Measurements from ENCODE around the gene STMP1. TPM values are rescaled to one million over a fixed set of nuclear protein-coding genes. Genes with fewer than 3 reads are reported as not detected.

STMP1 gene
- total RNA-seq, 1 experiment from 2014 or later: 38.4 TPM

- H3K79me2 ChIP-seq (ENCODE audit: insufficient read depth, low read length): no peaks in the 10 kb centered on the region
Measured at GRCh38 chr7:135645296-135645904, 16.9 kb upstream of the STMP1 start.

More at GRCh38 chr7:135645296-135645904, 16.9 kb upstream of the STMP1 start:
- H2BK15ac ChIP-seq (ENCODE audit: low read depth, low read length): no peak overlapping the region
- Mint-ChIP-seq H3K4me1 (no peaks in the 10 kb centered on the region), H3K9me3 (no peaks in the 10 kb centered on the region), H3K27ac (no peak overlapping the region), H3K36me3 (ENCODE audit: insufficient read depth in 1 of 3, low read depth in 3 of 3) (peaks cover 40 to 94% (median 81%) of the 10 kb centered on the region in 3 experiments), H3K27me3 (ENCODE audit: low read depth) (no peaks in the 10 kb centered on the region), H3K4me3 (no peak overlapping the region)
- no peak overlapping the region for H2BK120ac ChIP-seq (ENCODE audit: low read depth, low read length, poor library complexity, severe bottlenecking)
- H4K8ac ChIP-seq (replicated peaks; ENCODE audit: insufficient read length, low read depth, low read length): no peak overlapping the region
- H3K9me3 ChIP-seq (ENCODE audit: control insufficient read depth, low read depth, low read length): no peaks in the 10 kb centered on the region
- no peaks in the 10 kb centered on the region for H3K23me2 ChIP-seq (ENCODE audit: insufficient read length, low read depth, low read length, poor library complexity, severe bottlenecking)
- no peak for DNase-seq
- H3K56ac ChIP-seq (ENCODE audit: insufficient read length, low read depth, low read length): no peak overlapping the region
- H3T11ph ChIP-seq (ENCODE audit: low read length): no peak overlapping the region
- no peak overlapping the region for H3K18ac ChIP-seq (ENCODE audit: insufficient read length, low read depth, low read length)
- no peak overlapping the region for H4K5ac ChIP-seq (ENCODE audit: insufficient read length, low read depth, low read length)
- no peak overlapping the region for H2BK5ac ChIP-seq (ENCODE audit: insufficient read length, low read length)
- no peak overlapping the region for H3K14ac ChIP-seq (ENCODE audit: insufficient read depth, low read length)
- H2BK12ac ChIP-seq (ENCODE audit: insufficient read length, low read depth, low read length): no peak overlapping the region
- no peak overlapping the region for H4K91ac ChIP-seq (ENCODE audit: insufficient read length, low read depth, low read length)
- H3K27ac ChIP-seq (ENCODE audit: insufficient read length, low read depth, low read length): no peak overlapping the region
- WGBS (ENCODE audit: extremely low coverage, insufficient read length, low lambda C conversion rate): no CpG with 5 or more reads among the region's 6 CpGs
- no peak overlapping the region for H3K4ac ChIP-seq (ENCODE audit: low read depth, low read length)
- no peaks in the 10 kb centered on the region for H3K27me3 ChIP-seq (ENCODE audit: insufficient read depth, low read length)
- H2AK5ac ChIP-seq (ENCODE audit: insufficient read length, low read length): no peak overlapping the region
- no peaks in the 10 kb centered on the region for H4K20me1 ChIP-seq (ENCODE audit: control insufficient read depth, insufficient read depth, insufficient read length)
- H3K4me1 ChIP-seq (ENCODE audit: insufficient read depth, low read length): no peaks in the 10 kb centered on the region
- H3K4me2 ChIP-seq (ENCODE audit: insufficient read depth, insufficient read length, low read length): no peak overlapping the region
- H2AFZ ChIP-seq (ENCODE audit: low read length): no peak overlapping the region
- H3K23ac ChIP-seq (ENCODE audit: insufficient read length, low read depth, low read length): no peak overlapping the region
- no peaks in the 10 kb centered on the region for H3K79me1 ChIP-seq (ENCODE audit: insufficient read depth, low read depth, low read length, poor library complexity, severe bottlenecking)
- H2BK20ac ChIP-seq (ENCODE audit: low read depth, low read length, poor library complexity, severe bottlenecking): no peak overlapping the region
- H3K9ac ChIP-seq (ENCODE audit: extremely low read depth, insufficient read length, low read length): no peak overlapping the region
- peak; percentile 79 for TF ChIP-seq CTCF (conservative IDR thresholded peaks at IDR 0.05)

All from H9 (cell line).